ENCODE results near the gene DBP.
"Not testable (repeated sequence)": the region's sequence is repeated elsewhere in the genome, so short reads cannot be mapped to it uniquely, and the experiment has no call there.

Gene DBP, protein sequence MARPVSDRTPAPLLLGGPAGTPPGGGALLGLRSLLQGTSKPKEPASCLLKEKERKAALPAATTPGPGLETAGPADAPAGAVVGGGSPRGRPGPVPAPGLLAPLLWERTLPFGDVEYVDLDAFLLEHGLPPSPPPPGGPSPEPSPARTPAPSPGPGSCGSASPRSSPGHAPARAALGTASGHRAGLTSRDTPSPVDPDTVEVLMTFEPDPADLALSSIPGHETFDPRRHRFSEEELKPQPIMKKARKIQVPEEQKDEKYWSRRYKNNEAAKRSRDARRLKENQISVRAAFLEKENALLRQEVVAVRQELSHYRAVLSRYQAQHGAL

DNA sequence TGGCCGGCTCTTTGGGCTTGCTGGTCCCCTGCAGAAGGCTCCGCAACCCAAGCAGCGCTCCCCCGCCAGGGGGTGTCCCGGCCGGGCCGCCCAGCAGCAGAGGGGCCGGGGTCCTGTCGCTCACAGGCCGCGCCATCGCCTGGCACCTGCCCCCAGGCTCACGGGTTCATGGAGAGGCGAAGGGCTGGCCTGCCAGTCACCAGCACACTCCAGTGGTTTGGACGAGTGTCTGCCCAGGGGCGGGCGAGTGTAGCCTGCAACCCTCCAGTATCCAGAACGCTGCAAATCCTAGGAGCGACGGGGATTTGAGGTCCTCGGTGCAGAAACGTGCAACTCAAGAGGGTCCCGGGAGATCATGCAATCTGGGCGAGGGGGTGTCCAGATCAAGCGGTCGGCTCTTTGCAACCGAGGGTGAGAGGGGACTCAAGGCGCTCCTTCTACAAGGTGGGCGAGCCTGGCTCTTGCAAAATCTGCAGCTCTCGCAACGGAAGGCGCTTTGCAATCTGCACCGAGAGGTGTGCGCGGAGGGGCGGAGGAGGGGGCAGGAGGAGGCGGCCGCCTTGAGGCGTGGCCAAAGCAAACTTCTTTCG lies at the start of gene DBP:
TSS of gene DBP (minus strand) at position 521 of the 590 bp plus-strand sequence. CDS start at position 136, 385 bp downstream.
- DNase-seq = no peak

DNA sequence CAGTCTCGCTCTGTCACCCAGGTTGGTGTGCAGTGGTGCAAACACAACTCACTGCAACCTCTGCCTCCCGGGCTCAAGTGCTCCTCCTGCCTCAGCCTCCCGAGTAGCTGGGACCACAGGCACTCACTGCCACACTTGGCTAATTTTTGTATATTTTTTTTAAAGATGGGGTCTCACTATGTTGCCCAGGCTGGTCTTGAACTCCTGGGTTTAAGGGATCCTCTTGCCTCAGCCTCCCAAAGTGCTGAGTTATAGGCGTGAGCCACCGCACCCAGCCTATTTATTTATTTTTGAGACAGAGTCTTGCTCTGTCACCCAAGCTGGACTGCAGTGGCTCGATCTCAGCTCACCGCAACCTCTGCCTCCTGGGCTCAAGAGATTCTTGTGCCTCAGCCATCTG lies 49.5 kb upstream of the DBP start:
- not testable (repeated sequence) for DNase-seq

DNA sequence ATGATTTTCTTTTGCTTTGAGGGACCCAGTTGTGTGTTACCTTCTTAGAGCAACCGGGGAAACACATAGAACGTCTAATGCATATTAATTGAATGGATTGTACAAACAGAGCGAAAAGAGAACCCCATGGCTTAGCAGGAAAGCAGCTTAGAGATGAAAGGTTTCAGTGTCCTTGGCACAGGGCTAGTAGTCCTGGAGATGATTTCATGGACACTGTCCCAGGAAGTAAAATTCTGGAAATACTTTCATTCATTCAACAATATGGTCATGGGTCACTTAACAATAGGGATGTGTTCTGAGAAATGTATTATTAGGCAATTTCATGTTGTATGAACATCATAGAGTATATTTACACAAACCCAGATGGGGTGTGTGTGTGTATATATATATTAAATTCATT lies 48.9 kb upstream of the DBP start:
- no peak for DNase-seq

DNA sequence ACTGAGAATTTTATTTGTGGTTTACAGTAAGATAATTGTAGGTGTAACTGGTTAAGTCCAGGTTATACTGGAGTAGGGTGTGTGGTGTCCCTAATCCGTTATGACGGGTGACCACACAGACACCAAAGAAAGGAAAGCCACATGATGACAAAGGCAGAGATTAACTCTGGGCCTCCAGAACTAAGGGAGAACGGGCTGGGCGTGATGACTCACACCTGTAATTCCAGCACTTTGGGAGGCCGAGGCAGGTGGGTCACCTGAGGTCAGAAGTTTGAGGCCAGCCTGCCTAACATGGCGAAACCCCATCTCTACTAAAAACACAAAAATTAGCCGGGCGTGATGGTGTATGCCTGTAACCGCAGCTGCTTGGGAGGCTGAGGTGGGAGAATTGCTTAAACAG lies 48.4 kb upstream of the DBP start:
- no peak for DNase-seq

DNA sequence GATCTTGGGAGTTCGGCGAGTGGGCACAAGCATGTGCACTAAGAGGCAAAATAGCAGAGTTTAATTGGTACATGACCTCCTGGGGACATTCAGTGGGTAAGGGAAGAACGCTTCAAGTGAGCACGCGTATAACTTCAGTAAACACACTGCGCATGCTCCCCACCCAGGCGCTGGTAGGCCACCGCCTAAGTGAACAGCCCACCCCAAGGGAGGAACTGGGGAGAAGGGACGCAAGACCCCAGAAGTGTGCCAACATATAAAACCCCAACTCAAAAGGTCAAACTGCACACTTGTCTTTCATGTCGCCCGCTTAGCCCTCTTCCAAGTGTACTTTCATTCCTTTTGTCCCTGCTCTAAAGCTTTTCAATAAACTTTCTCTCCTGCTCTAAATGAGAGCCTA lies 46.2 kb upstream of the DBP start:
- no peak for DNase-seq

DNA sequence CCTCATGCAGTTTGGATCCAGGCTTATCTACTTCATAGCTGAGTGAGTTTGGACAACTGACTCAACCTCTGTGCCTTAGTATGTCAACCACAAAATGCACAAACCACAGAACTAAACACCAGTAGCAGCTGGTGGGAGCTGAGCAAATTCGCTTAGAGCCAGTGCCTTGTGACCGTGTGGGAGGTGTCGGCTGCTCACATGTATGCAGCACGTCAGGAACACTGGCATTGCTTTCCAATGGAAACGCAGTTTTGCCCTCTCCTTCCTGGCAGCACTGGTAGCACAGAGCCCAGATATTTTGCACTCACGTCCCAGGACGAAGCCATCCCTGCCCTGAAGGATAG lies 43.9 kb upstream of the DBP start:
- DNase-seq = no peak

DNA sequence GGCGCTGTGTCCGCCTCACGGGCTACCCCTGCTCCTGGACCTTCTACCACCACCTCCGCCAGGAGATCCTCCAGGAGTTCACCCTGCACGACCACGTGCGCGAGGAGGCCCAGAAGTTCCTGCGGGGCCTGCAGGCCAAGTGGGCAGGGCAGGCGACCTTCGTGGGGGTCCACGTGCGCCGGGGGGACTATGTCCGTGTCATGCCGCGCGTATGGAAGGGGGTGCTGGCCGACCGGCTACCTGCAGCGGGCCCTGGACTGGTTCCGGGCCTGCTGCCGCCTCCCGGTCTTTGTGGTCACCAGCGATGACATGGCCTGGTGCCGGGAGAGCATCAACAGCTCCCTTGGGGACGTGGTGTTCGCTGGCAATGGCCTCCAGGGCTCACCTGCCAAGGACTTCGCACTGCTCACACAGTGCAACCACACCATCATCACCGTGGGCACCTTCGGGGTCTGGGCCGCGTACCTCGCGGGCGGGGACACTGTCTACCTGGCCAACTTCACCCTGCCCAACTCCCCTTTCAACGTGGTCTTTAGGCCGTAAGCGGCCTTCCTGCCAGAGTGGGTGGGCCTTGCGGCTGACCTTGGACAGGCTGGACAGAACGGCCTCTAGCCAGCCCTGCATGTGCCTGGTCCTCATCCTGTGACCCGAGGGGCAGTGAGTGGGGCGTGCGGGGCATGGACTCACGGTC lies 43.4 kb upstream of the DBP start:
- DNase-seq = no peak

DNA sequence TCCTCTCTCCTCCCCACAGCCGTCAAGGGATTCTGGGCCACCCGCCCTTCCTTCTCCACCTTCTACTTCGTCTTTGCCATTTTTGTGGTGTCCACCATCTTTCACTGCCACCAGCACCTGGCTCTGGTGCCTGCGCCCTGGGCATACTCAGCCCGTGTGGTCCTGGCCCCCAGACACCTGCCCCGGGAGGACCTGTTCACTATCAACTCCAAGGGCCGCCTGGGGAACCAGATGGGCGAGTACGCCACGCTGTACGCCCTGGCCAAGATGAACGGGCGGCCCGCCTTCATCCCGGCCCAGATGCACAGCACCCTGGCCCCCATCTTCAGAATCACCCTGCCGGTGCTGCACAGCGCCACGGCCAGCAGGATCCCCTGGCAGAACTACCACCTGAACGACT lies 42.8 kb upstream of the DBP start:
- not testable (repeated sequence) for DNase-seq

DNA sequence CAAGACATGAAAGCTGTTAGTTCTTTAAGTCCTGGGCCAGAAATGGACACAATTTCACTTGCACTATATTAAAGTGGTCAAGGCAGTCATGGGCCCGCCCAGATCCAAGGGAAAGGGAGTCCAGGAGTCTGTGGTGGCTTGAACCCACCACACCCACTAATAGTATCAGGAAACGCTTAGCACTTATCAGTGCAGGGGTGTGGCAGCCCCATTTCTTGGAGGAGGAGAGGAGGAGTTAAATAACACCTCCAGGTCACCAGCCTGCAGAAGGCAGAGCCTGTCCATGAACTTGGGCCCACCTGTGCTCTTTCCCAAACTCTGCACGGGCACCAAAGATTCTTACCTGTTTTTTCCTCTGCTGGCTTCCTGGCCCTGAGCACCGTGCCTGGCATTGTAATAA lies 41.0 kb upstream of the DBP start:
- no peak for DNase-seq

DNA sequence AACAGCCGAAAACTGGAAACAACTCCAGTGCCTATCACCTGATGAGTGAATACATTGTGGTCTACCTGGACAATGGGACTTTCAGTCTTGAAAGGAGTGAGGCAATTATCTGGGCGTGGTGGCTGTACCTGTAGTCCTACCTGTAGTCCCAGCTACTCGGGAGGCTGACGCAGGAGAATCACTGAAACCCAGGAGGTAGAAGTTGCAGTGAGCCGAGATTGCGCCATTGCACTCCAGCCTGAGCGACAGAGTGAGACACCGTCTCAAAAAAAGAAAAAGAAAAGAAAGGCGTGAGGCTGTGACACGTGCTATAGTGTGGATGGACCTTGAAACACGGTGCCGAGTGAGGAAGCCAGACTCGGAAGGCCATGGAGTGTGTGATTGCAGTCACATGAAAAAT lies 39.7 kb upstream of the DBP start:
- no peak for DNase-seq

DNA sequence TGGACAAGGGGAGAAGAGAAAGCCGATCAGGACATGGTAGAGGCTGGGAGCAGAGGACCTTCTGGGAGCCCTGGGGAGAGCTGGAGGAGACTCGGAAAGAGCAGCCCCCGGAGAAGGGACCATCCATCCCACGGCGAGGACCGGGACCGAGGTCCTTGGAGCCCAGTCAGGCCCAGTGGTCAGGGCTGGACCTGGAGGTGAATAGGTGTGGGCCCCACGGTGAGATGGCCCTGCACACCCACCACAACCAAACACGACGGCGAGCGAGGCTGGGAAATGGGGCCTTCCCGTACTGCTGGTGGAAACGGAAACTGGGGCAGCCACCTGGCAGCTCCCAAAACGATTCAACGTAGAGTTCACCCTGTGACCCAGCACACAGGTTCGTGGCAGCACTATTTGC lies 39.3 kb upstream of the DBP start:
- no peak for DNase-seq

DNA sequence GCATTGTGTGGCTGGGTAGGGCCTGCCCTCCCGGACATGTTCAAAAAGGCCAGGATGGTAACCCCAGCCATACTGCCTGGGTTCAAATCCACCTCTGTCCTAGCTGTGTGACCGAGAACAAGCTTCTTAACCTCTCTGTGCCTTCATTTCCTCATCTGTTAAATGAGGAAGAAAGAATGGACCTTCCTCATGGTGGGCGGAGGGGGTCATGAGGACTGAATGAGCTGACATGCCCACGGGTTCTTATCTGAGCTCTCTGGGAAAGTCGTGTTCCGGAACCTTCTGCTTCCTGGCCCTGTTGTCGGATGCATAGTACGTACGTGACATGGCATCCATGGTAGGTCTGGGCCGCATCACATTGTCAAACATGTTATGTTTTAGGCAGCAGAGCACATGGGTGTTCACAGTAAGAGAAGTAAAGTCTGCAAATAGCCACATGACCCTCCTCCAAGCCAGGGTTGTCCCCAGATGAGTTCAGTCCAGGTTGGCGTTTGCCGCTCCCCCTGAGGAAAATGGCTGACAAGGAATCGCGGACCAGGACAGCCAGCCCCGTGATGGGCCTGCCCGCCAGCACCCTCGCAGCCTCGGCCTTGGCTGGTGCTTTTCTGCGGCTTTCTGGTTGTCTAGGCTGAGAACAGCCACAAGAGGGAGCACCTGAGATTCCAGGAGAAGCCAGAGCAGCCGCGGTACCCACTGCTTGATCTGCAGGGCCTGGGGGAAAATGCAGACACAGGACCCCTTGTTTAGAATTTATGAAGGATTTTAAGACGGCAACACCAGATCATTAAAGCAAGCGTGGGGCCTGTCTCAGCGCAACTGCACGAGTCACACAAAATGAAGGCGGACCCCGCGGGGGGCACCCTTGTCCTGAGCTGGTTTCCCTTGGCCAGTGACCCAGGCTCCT lies 38.0 kb upstream of the DBP start:
- DNase-seq = no peak

DNA sequence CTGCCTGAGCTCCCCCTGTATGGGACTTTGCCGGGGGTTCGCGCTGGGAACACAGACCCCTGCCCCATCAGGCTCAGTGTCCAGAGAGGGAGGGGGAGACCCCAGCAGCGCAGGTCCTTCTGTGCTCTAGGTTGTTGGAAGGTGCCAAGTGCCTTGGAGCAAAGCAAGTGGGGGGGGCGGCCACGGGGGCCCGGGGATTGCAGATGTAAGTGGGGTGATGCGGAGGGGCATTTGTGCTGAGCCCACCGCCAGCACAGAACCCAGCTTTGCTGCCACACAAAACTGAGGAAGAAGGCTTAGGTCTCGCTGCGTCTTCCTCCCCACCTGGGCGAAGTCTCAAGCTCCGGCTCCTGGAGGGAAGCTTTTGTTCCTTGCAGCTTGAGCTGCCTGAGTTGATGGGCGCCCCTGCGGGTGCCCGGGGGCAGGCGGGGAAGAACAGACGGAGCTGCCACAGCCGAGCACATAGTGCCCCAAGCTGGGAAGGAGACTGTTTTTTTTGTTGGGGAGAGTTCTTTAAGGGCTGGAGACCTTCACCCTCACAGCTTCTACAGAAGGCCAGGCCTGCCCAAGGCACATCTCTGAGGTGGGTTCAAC lies 37.1 kb upstream of the DBP start:
- no peak for DNase-seq

DNA sequence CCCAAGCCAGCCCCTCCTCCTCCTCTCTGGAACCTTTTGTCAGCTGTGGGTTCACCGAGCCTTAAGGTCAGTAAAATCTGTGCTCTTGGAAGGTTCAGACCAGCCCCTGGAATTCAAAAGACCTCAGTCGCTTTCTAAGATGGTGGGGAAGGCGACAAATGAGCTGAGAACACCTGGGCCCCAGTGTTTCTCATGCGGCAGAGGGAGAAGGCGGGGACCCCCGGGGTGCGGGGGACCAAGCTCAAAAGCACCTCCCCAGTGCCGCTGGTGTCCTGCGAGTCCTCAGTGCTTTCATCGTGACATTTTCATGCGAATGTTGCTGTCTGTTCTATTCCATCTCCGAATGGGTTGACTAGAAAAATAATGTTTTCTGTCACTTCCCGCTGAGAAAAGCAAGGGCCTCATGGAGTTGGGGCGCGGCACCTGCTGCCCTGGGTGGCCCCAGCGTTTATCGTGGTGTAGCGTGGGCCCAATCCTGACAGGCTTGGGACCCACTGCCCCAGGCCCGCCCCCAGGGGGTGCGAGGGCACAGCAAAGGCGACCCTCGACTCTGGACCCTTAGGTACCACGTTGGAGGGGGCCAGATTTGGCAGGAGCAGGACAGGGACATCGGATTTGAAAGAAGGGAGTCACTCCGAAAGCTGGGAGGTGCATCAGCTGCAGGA lies 36.4 kb upstream of the DBP start:
- DNase-seq = no peak

DNA sequence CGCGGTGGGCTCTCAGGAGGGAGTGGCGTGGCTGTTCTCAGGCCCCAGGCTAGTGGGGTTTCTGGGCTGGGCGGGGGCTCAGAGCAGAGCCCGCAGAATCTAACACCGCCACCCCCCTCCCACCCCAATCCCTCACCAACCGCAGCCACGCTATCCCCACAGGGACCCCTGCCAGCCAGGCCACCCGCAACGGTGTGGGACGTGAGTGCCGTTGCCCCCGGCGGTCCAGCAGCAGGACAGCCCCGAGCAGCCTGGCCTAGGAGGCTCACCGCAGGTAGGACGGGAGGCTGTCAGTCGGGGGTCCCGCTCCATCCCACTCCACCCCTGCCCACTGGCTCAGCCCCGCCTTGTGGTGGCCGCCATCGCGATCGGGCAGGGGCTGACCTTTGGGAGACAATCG lies 35.8 kb upstream of the DBP start, which contains the start of gene NTN5:
TSS of gene NTN5 (minus strand) at position 24 of the 400 bp plus-strand sequence. CDS start 2,031 bp downstream, outside the sequence.
- no peak for DNase-seq

DNA sequence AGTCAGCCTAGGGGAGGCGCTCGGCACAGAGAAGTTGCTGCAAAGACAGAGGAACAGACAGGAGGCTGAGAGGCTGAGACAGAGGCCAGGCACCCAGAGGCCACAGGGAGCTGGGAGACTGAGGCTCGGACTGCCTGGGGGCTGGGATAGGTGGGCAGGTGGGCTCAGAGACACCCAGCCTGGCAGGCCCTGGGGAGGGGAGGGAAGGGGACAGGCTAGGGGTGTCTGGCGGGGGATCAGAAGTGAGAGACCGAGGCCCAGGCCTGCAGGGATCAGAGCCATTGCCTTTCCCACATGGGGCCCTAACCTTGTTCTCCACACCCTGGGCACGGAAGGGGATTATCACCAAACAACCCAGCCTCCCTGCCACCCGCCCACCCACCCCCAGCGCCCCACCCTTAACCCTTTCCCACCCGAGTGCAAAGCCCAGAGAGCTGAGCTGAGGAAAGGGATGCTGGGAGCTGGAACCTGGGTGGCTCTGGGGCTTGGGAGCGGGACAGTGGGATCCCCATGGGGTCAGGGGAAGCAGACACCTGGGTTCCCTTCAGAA lies 34.3 kb upstream of the DBP start:
- no peak for DNase-seq

DNA sequence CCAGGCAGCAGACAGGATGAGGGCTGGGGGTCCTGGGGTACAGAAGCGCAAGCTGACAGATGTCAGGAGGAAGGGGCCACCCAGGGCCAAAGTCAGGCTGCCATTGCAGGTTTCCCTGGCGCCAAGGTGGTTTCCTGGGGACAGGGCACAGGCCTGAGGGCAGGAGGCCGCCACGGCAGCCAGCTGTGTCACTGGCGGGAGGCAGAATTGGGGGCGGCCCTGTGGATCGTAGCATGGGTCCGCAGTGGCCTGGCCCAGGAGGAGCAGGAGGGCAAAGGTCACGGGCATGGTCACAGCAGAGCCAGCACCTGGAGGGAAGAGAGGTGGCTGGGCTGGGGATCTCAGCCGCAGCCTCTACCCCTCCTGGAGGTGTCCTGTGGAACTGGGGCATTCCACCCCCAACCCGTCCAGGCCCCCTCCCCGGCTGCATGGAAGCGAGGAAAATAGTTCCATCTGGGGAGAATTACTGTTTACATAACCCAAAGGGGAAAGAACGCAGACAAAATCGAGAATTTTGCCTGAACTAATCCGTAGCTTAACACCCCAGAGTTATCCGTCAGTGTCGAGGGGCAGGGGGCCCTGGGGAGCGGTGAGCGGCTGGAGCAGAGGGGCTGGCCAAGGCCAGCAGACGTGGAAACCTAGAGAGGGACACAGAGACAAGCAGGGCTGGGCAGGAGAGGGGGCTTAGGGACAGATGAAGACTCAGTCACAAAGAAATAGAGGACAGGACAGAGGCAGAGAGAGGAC lies 33.7 kb upstream of the DBP start:
- no peak for DNase-seq

DNA sequence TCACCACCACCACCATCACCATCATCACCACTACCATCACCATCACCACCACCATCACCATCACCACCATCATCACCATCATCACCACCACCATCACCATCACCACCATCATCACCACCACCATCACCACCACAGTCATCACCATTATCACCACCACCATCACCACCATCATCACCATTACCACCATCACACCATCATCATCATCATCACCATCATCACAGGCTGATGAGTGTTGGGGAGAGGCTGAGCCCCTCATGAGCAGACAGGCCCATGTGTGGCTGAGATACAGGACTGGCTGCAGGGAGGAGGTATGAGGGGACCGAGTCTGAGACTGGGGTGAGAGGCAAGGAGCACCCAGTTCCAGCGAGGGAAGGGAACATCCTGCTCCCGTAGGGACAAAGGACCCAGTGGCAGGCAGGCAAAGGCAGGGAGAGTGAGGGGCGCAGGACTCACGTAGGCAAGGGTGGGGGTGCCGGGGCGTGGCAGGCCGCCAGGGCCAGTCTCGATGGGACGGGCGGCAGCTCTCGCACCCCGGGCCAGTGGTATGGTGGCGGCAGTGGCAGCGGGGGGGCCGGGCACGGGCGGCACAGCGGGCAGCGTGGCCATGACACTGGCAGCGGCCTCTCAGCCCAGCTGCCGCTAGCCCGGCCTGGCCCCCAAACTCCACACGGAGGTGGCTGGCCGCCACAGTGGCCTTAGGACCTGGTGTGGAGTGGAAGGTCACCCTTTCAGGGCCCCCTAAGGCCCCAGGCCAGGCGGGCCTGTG lies 32.9 kb upstream of the DBP start:
- DNase-seq = no peak

DNA sequence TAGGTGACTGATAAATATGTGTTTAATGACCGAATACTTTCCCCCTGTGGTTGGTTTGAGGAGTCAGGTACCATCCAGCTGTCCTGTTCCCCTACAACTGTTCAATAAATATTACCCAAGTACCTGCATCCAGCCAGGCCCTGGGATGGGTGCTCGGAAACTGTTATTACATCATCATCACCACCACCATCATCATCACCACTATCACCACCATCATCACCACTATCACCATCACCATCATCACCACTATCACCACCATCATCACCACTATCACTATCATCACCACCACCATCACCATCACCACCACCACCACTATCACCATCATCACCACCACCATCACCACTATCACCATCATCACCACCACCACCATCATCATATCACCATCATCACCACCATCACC lies 31.6 kb upstream of the DBP start:
- DNase-seq = no peak

DNA sequence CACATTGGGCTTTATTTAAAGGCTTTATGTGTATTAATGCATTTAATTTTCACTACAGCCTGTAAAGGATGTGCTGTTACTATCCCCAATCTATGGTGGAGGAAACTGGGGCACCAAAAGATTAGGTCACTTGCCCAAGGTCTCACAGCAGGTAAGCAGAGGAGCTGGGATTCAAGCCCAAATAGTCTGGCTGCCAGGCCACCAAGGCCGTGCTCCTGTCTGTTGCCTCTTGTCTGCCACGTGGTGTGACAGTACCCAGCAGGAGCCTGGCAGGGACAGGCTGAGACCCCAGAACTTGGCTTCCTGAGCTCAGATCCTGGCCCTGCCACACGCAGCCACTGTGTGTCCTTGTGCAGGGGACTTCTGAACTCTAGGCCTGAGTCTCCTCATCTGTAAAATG lies 31.2 kb upstream of the DBP start:
- DNase-seq = no peak

All from SIG-M5 (cell line).